Measurements from ENCODE around the gene CXCL14.

CXCL14 gene

DNA sequence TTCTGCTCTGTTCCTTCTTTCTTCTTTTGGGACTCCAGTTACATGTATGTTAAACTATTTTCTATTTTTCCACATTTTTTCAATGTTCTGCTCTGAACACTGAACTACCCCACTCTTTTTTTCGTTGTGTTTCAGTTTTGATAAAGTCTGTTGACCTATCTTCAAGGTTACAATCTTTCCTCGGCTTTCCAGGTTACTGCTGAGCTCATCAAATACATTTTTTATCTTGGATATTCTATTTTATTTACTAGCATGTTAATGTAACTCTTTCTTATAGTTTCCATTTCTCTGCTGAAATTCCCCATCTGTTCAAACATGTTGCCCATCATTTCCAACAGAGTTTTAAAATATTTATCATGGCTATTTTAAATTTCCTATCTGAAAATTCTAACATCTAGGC is 56.8 kb downstream of the CXCL14 start:
- no peak overlapping the region for H2AK5ac ChIP-seq (ENCODE audit: low read depth, low read length)
- no peak overlapping the region for H3K9ac ChIP-seq (ENCODE audit: low read depth, low read length, poor library complexity)
- no peak for DNase-seq (ENCODE audit: low spot score)
- no peak overlapping the region for H3K18ac ChIP-seq (ENCODE audit: low read length)
- H4K91ac ChIP-seq (ENCODE audit: low read depth, low read length, poor library complexity), result no peak overlapping the region
- no peak overlapping the region for H3K14ac ChIP-seq (ENCODE audit: low read length)
- H2AFZ ChIP-seq (ENCODE audit: low read length), result no peak overlapping the region
- peaks cover 0 to 2% of the 10 kb centered on the region in 2 donors for H3K9me3 ChIP-seq (replicated peaks in 1 of 2; ENCODE audit: control insufficient read depth in 2 of 2, insufficient read depth in 1 of 2, low read depth in 1 of 2, low read length in 2 of 2)
- H3K4ac ChIP-seq (ENCODE audit: low read length), result no peak overlapping the region
- no peak overlapping the region for H2BK15ac ChIP-seq (ENCODE audit: low read length)
- no peak overlapping the region for H2BK12ac ChIP-seq (ENCODE audit: low read length)
- no peaks in the 10 kb centered on the region for H3K36me3 ChIP-seq (replicated peaks in 1 of 2; ENCODE audit: control insufficient read depth in 2 of 2, insufficient read depth in 2 of 2, low read length in 2 of 2)
- no peak overlapping the region for H3K23ac ChIP-seq (ENCODE audit: low read depth, low read length, poor library complexity)
- WGBS, 2 donors (ENCODE audit: extremely low coverage in 2 of 2, insufficient read length in 2 of 2, insufficient replicate concordance in 1 of 2), result no CpG with 5 or more reads among the region's 2 CpGs
- no peak overlapping the region for H3K4me3 ChIP-seq (ENCODE audit: low read length in 2 of 2)
- no peak overlapping the region for H3K4me2 ChIP-seq (ENCODE audit: insufficient read depth, low read length, poor library complexity, severe bottlenecking)
- H2BK5ac ChIP-seq (ENCODE audit: low read length), result no peak overlapping the region
- H3K79me1 ChIP-seq (ENCODE audit: low read depth, low read length), result no peaks in the 10 kb centered on the region
- H3K27me3 ChIP-seq (ENCODE audit: control insufficient read depth in 3 of 3, insufficient read depth in 3 of 3, low read depth in 1 of 3, low read length in 3 of 3), result peaks cover 0 to 3% (median under 1%) of the 10 kb centered on the region in 3 experiments
- no peak overlapping the region for H2BK120ac ChIP-seq (ENCODE audit: low read depth, low read length)
- no peak overlapping the region for H4K8ac ChIP-seq (ENCODE audit: low read depth, low read length)
- no peak overlapping the region for H3K27ac ChIP-seq (replicated peaks; ENCODE audit: low read length)
- no peaks in the 10 kb centered on the region for H3K4me1 ChIP-seq (ENCODE audit: control insufficient read depth in 2 of 2, insufficient read depth in 1 of 2, low read depth in 1 of 2, low read length in 2 of 2)

Data from neuronal stem cell (in vitro differentiated cells).